HEK293 (cell line): ENCODE measurements around the gene ACADVL.

ENCODE experiments used
- CTCF ChIA-PET: fragments of 350-600 bp; formaldehyde crosslinking; extraction: SDS; loops from one replicate; lab custom pipeline; 2021; ENCODE audit warnings: antibody characterized with exemption; lab: Yijun Ruan, JAX
- POLR2A ChIA-PET: fragments of 300-600 bp; formaldehyde crosslinking; extraction: SDS; loops from one replicate; lab custom pipeline; 2020; ENCODE audit warnings: antibody characterized with exemption, inconsistent platforms; lab: Yijun Ruan, JAX
- H3K27ac ChIP-seq: fragments of 200-500 bp; sonication (Bioruptor generic); 2 replicates; pipeline ENCODE4 v1.5.1; 2014; ENCODE audit warnings: low read depth, low read length, control low read depth, inconsistent platforms; ENCODE audit errors: extremely low read depth
- H3K36me3 ChIP-seq, 2 experiments: fragments of 200-500 bp in 1 of 2; sonication (Bioruptor generic) in 1 of 2; 1 replicate in 1 of 2; 2 replicates in 1 of 2; pipeline ENCODE4 v1.5.1; 2014 to 2017; ENCODE audit warnings: inconsistent platforms in 2 of 2, low read length in 2 of 2; ENCODE audit not compliant: control insufficient read depth in 2 of 2, insufficient read depth in 1 of 2
- H3K4me1 ChIP-seq: fragments of 200-500 bp; sonication (Bioruptor generic); 2 replicates; pipeline ENCODE4 v1.5.1; 2014; ENCODE audit warnings: mild to moderate bottlenecking, low read length, inconsistent platforms; ENCODE audit not compliant: control insufficient read depth, insufficient read depth
- H3K4me3 ChIP-seq: 2 replicates; pipeline ENCODE4 v1.5.1; 2011; ENCODE audit warnings: low read depth, mild to moderate bottlenecking, control low read depth, low read length, moderate library complexity
- H3K9me3 ChIP-seq: fragments of 200-500 bp; sonication (Bioruptor generic); 2 replicates; pipeline ENCODE4 v1.5.1; 2014; ENCODE audit warnings: low read depth, low read length, inconsistent platforms; ENCODE audit not compliant: control insufficient read depth, insufficient read depth
- HOXA7 ChIP-seq: sonication (generic); formaldehyde crosslinking; IDR thresholded peaks from 2 replicates; pipeline ENCODE4 v1.8.1; 2022; ENCODE audit warnings: missing genetic modification reagents, borderline replicate concordance
- IKZF3 ChIP-seq: fragments of 450-650 bp; IDR thresholded peaks from 2 replicates; pipeline ENCODE4 v1.5.0; 2018; ENCODE audit warnings: missing biosample characterization, mild to moderate bottlenecking, missing genetic modification characterization, moderate library complexity
- KLF7 ChIP-seq: fragments of 450-650 bp; formaldehyde crosslinking; IDR thresholded peaks from 2 replicates; pipeline ENCODE4 v1.5.1; 2016; ENCODE audit warnings: missing biosample characterization, missing genetic modification characterization, borderline replicate concordance
- MZF1 ChIP-seq: fragments of 450-650 bp; formaldehyde crosslinking; IDR thresholded peaks from 2 replicates; pipeline ENCODE4 v1.5.1; 2017; ENCODE audit warnings: missing biosample characterization, missing genetic modification characterization, borderline replicate concordance
- OVOL3 ChIP-seq: fragments of 450-650 bp; formaldehyde crosslinking; IDR thresholded peaks from 2 replicates; pipeline ENCODE4 v1.5.1; 2016; ENCODE audit warnings: missing biosample characterization, missing genetic modification characterization
- SETDB1 ChIP-seq: IDR thresholded peaks from one replicate; pipeline ENCODE4 v1.6.1; 2017; ENCODE audit warnings: mild to moderate bottlenecking, low read length, moderate library complexity, mixed read lengths; ENCODE audit not compliant: insufficient read length
- SP3 ChIP-seq: fragments of 450-650 bp; formaldehyde crosslinking; IDR thresholded peaks from 2 replicates; pipeline ENCODE4 v1.5.1; 2016; ENCODE audit warnings: missing biosample characterization, missing genetic modification characterization
- ZBTB44 ChIP-seq: fragments of 450-650 bp; IDR thresholded peaks from 2 replicates; pipeline ENCODE4 v1.5.1; 2018; ENCODE audit warnings: missing biosample characterization, mild to moderate bottlenecking, missing genetic modification characterization
- ZFP3 ChIP-seq: fragments of 450-650 bp; formaldehyde crosslinking; IDR thresholded peaks from 2 replicates; pipeline ENCODE4 v1.5.1; 2016; ENCODE audit warnings: low read depth, missing biosample characterization, missing genetic modification characterization
- ZNF10 ChIP-seq: fragments of 450-650 bp; formaldehyde crosslinking; IDR thresholded peaks from 2 replicates; pipeline ENCODE4 v1.5.1; 2017; ENCODE audit warnings: missing biosample characterization, missing genetic modification characterization
- ZNF133 ChIP-seq: fragments of 450-650 bp; formaldehyde crosslinking; IDR thresholded peaks from 2 replicates; pipeline ENCODE4 v1.5.1; 2016; ENCODE audit warnings: missing biosample characterization, missing genetic modification characterization
- ZNF148 ChIP-seq: fragments of 450-650 bp; formaldehyde crosslinking; IDR thresholded peaks from 2 replicates; pipeline ENCODE4 v1.5.0; 2017; ENCODE audit warnings: missing biosample characterization, missing genetic modification characterization, borderline replicate concordance
- ZNF16 ChIP-seq: fragments of 450-650 bp; formaldehyde crosslinking; IDR thresholded peaks from 2 replicates; pipeline ENCODE4 v1.5.1; 2016; ENCODE audit warnings: low read depth, missing biosample characterization, missing genetic modification characterization
- ZNF26 ChIP-seq: fragments of 450-650 bp; formaldehyde crosslinking; IDR thresholded peaks from 2 replicates; pipeline ENCODE4 v1.5.1; 2016; ENCODE audit warnings: missing biosample characterization, missing genetic modification characterization
- ZNF266 ChIP-seq: fragments of 450-650 bp; formaldehyde crosslinking; IDR thresholded peaks from 2 replicates; pipeline ENCODE4 v1.5.1; 2016; ENCODE audit warnings: missing biosample characterization, missing genetic modification characterization, low read depth
- ZNF302 ChIP-seq: fragments of 450-650 bp; formaldehyde crosslinking; IDR thresholded peaks from 2 replicates; pipeline ENCODE4 v1.5.1; 2016; ENCODE audit warnings: missing biosample characterization, missing genetic modification characterization, low read depth
- ZNF529 ChIP-seq: fragments of 450-650 bp; formaldehyde crosslinking; IDR thresholded peaks from 2 replicates; pipeline ENCODE4 v1.5.1; 2017; ENCODE audit warnings: missing genetic modification characterization, missing biosample characterization; ENCODE audit not compliant: insufficient replicate concordance
- ZNF621 ChIP-seq: fragments of 450-650 bp; formaldehyde crosslinking; IDR thresholded peaks from 2 replicates; pipeline ENCODE4 v1.5.1; 2017; ENCODE audit warnings: missing biosample characterization, missing genetic modification characterization

ACADVL gene

GRCh38 chr17:7229504-7229903 lies 9.8 kb downstream of the ACADVL start:
- no peaks in the 10 kb centered on the region for H3K9me3 ChIP-seq
- H3K36me3 ChIP-seq, result peaks cover 12 to 71% of the 10 kb centered on the region in 2 experiments
- H3K4me1 ChIP-seq, result no peaks in the 10 kb centered on the region
- TF ChIP-seq KLF7 (tag by site-specific recombination), result no peak
- no peak for TF ChIP-seq ZBTB44
- TF ChIP-seq MZF1 (tag by site-specific recombination), result no peak
- TF ChIP-seq SETDB1, result no peak
- no peak for TF ChIP-seq ZNF26 (tag by site-specific recombination)
- TF ChIP-seq ZNF621, result no peak
- TF ChIP-seq OVOL3 (tag by site-specific recombination), result no peak
- TF ChIP-seq ZNF302 (tag by site-specific recombination), result no peak
- TF ChIP-seq ZNF529 (tag by site-specific recombination), result no peak
- no peak for TF ChIP-seq ZNF10 (tag by site-specific recombination)
- ChIA-PET CTCF (no interaction called here), POLR2A (interaction anchor here (1.0 to 14.2 kb wide), 2 partner anchors 8 to 10 kb away, joined by 5 to 284 read pairs; partner anchors contain the start of genes ACADVL, DLG4 and PHF23)
- no peak overlapping the region for H3K27ac ChIP-seq
- H3K4me3 ChIP-seq, result no peak overlapping the region

- Histone ChIP-seq H3K4me1 (peaks cover 3% of the 10 kb centered on the region; the same call in 1 of the 2 replicates), H3K9me3 (no peaks in the 10 kb centered on the region), H3K4me3 (0 out of 2 replicates have a peak overlapping the region, but pooled peaks have one; percentile 2), H3K27ac (no peak overlapping the region)
- ChIA-PET POLR2A (interaction anchor here (14.2 kb wide), 1 partner anchor 10 kb away, joined by 284 read pairs; the partner anchor contains the start of genes ACADVL and DLG4), CTCF (interaction anchor here (1.1 to 1.3 kb wide), 2 partner anchors 11 kb away, joined by 3 read pairs; partner anchors contain the start of gene GABARAP)
- TF ChIP-seq ZNF266 (tag by site-specific recombination), result no peak
- no peak for TF ChIP-seq IKZF3 (tag by site-specific recombination)
- TF ChIP-seq ZNF133 (tag by site-specific recombination), result no peak
- TF ChIP-seq ZNF16 (tag by site-specific recombination), result no peak
- no peak for TF ChIP-seq ZFP3 (tag by site-specific recombination)
- TF ChIP-seq HOXA7, result no peak
- no peak for TF ChIP-seq SP3 (tag by site-specific recombination)
- no peak for TF ChIP-seq ZNF148 (tag by site-specific recombination)
- TF ChIP-seq, all 188 proteins: peak for 0
- H3K36me3 ChIP-seq, result peaks cover 22 to 70% of the 10 kb centered on the region in 2 experiments
Measured at GRCh38 chr17:7232114-7232513, 12.4 kb downstream of the ACADVL start.
